T-helper 9 cell (primary cell): ENCODE data around the gene EIF2A.
"Not testable (repeated sequence)": the region's sequence is repeated elsewhere in the genome, so short reads cannot be mapped to it uniquely, and the experiment has no call there.

Experiments
- DNase-seq: peaks from one replicate; pipeline ENCODE4 v3.0.0-alpha.2; 2020
- total RNA-seq, 2 donors: gene quantifications; one replicate each; lab custom pipeline; 2026; lab: John Stamatoyannopoulos, UW

The EIF2A gene
- 147 to 165 reads per million in 2 donors for total RNA-seq

- DNase-seq, result peak; percentile 97
Observed at GRCh38 chr3:150546226-150547044, at the start of gene EIF2A, which contains the start of gene SERP1. EIF2A (plus strand) TSS chr3:150546787; CDS start chr3:150546803, 16 bp downstream. SERP1 (minus strand) TSS chr3:150546496; CDS start chr3:150546135, 361 bp downstream.

- no peak for DNase-seq
Observed at GRCh38 chr3:150497956-150498355, 48.6 kb upstream of the EIF2A start.

- DNase-seq, result not testable (repeated sequence)
Observed at GRCh38 chr3:150500960-150501359, 45.6 kb upstream of the EIF2A start.

- no peak for DNase-seq
Observed at GRCh38 chr3:150503402-150504099, 43.0 kb upstream of the EIF2A start.

GRCh38 chr3:150504483-150504882 is 42.1 kb upstream of the EIF2A start:
- no peak for DNase-seq

GRCh38 chr3:150508401-150508800 is 38.2 kb upstream of the EIF2A start:
- DNase-seq, result no peak

- no peak for DNase-seq
Observed at GRCh38 chr3:150509780-150510179, 36.8 kb upstream of the EIF2A start.

- DNase-seq, result no peak
Observed at GRCh38 chr3:150511122-150511821, 35.3 kb upstream of the EIF2A start.

GRCh38 chr3:150515210-150515609 is 31.4 kb upstream of the EIF2A start:
- DNase-seq, result no peak

- DNase-seq, result no peak
Observed at GRCh38 chr3:150519026-150519425, 27.6 kb upstream of the EIF2A start.

GRCh38 chr3:150520408-150520807 is 26.2 kb upstream of the EIF2A start:
- DNase-seq, result no peak

GRCh38 chr3:150521463-150521862 is 25.1 kb upstream of the EIF2A start:
- no peak for DNase-seq

GRCh38 chr3:150523538-150523937 is 23.0 kb upstream of the EIF2A start:
- DNase-seq, result no peak

GRCh38 chr3:150527464-150528255 is 18.9 kb upstream of the EIF2A start:
- no peak for DNase-seq

- DNase-seq, result no peak
Observed at GRCh38 chr3:150528354-150528797, 18.2 kb upstream of the EIF2A start.

GRCh38 chr3:150531775-150532174 is 14.8 kb upstream of the EIF2A start:
- DNase-seq, result no peak

- no peak for DNase-seq
Observed at GRCh38 chr3:150535204-150535603, 11.4 kb upstream of the EIF2A start.

- no peak for DNase-seq
Observed at GRCh38 chr3:150538324-150539208, 8.0 kb upstream of the EIF2A start.

- no peak for DNase-seq
Observed at GRCh38 chr3:150540297-150540696, 6.3 kb upstream of the EIF2A start.

GRCh38 chr3:150540991-150541390 is 5.6 kb upstream of the EIF2A start:
- DNase-seq, result no peak

GRCh38 chr3:150543128-150543527 is 3.5 kb upstream of the EIF2A start:
- DNase-seq, result no peak
